Muscle of arm (tissue), 12 donors: ENCODE data around the gene CRYBG3. TPM values are rescaled to one million over a fixed set of nuclear protein-coding genes. Genes with fewer than 3 reads are reported as not detected.
"Not testable (repeated sequence)": the region's sequence is repeated elsewhere in the genome, so short reads cannot be mapped to it uniquely, and the experiment has no call there.

Experiments
- DNase-seq: peaks from one replicate; pipeline ENCODE4 v3.0.0-alpha.2; 2013
- polyA plus RNA-seq, 12 donors: library from polyadenylated mRNA; unstranded; fragments of 120-200 nt; gene quantifications; one replicate each; pipeline ENCODE4 v1.2.1, GENCODE V29; 2013; ENCODE audit not compliant: insufficient read length in 12 of 12

The CRYBG3 gene
- polyA plus RNA-seq, 12 donors, result 20.0 to 32.6 (median 26.3) TPM; not detected in 1

GRCh38 chr3:97895216-97895615, 73.4 kb downstream of the CRYBG3 start:
- DNase-seq, result no peak

- no peak for DNase-seq
These were observed 74.3 kb downstream of the CRYBG3 start for GRCh38 chr3:97896129-97896528.

GRCh38 chr3:97896547-97896946, 74.7 kb downstream of the CRYBG3 start:
- DNase-seq, result no peak

GRCh38 chr3:97899331-97899730, 77.5 kb downstream of the CRYBG3 start:
- DNase-seq, result no peak

- DNase-seq, result peak; percentile 30
These were observed 79.8 kb downstream of the CRYBG3 start for GRCh38 chr3:97901313-97902248.

GRCh38 chr3:97909830-97910229, 88.0 kb downstream of the CRYBG3 start:
- not testable (repeated sequence) for DNase-seq

DNA sequence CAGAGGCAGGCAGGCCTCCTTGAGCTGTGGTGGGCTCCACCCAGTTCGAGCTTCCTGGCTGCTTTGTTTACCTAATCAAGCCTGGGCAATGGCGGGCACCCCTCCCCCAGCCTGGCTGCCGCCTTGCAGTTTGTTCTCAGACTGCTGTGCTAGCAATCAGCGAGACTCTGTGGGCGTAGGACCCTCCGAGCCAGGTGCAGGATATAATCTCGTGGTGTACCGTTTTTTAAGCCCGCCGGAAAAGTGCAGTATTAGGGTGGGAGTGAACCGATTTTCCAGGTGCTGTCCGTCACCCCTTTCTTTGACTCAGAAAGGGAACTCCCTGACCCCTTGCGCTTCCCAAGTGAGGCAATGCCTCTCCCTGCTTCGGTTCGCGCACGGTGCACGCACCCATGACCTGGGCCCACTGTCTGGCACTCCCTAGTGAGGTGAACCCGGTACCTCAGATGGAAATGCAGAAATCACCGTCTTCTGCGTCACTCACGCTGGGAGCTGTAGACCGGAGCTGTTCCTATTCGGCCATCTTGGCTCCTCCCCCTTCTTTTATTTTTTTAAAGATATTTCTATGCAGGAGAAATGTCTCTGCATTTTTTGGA, 88.5 kb downstream of the CRYBG3 start:
- not testable (repeated sequence) for DNase-seq

DNA sequence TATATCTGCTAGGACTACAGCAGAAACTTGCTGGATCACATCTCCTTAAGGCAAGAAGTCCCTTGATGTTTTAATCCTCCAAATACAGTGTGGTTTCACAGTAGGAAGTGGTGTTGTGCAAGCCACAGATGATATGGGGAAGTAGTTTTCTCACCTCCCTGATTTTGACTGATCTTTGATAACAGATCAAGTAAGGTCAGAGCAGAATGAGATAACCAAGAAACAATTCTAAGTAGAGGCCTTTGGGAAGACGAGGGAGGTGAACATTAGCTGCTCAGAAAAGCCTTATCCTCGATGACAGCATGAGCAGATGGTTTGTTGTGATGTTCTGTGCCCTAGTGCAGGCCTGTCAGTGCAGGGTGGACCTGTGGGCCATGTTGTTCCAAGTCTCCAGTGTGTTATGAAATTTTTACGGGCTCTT, 89.1 kb downstream of the CRYBG3 start:
- DNase-seq, result no peak

- no peak for DNase-seq
These were observed 89.6 kb downstream of the CRYBG3 start for GRCh38 chr3:97911459-97911858.

GRCh38 chr3:97914388-97914787, 92.6 kb downstream of the CRYBG3 start:
- no peak for DNase-seq

DNA sequence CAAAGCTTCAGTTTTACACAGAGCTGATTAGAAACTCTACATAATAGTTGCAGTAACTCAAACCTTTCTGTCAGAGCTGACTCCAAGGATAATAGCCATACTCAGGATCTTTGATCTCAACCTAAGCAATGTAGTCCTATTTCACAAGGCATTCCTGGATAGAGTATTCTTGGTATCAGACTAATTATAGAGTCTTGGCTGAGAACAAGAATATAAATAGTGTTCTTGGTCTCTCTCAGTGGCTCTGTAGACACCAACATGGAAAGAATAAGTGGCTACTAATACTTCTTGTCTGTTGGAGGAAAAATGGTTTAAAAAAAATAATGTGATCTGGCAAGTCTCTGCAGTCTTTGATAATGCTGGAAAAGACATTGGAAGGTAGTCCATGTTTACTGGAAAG, 94.8 kb downstream of the CRYBG3 start:
- no peak for DNase-seq

DNA sequence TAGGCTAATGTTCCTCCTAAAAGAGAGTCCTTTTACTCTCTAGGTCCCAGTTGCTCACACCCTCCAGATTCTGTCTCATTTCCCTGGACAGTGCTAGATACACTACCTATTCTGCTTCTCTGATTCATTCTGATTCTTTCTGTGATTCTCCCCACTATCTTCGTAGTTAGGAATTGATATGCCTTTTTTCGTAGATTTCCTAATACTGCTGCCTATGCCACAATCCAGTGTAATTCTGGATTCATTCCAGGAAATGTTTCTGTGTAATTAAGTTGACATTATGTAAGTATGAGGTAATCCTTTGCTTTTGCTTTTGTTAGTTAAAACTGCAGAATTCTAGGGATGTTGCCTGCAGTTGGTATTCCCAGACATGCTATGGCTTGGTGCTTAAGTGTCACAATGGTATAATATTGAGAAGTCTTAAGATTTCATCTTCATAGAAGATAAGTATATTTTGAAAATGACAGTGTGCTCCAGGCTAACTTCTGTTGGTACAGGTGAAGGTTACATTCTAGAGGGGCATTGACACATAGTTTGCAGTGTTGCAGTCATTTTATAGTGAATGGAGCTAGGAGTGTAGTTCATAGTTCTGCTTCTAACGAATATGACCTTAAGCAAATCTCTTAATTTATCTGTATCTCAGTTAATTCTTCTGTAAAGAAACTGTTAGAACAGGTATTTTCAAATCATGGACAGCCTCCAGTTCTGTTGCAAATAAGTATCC, 96.2 kb downstream of the CRYBG3 start:
- DNase-seq, result no peak

GRCh38 chr3:97927704-97928103, 105.9 kb downstream of the CRYBG3 start:
- DNase-seq, result no peak

DNA sequence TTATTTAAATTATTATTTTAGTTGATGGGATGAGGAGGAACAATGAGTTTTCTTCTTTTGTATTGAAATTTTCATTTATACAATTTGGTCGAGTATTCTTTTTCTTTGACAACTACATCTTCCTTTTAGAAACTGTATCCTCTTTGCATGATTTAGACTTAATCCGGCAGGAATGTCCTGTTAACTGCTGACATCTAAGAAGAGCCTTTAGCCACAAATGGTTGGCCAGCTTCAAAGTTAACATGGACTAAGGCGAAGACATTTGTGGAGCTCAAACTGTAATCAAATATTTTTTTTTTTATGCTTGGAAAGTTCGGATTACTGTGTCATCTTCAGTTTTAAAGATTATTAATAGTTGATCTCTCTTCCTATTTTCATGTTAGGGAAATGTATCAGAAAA, 107.2 kb downstream of the CRYBG3 start:
- no peak for DNase-seq

GRCh38 chr3:97930018-97930417, 108.2 kb downstream of the CRYBG3 start:
- DNase-seq, result no peak

DNA sequence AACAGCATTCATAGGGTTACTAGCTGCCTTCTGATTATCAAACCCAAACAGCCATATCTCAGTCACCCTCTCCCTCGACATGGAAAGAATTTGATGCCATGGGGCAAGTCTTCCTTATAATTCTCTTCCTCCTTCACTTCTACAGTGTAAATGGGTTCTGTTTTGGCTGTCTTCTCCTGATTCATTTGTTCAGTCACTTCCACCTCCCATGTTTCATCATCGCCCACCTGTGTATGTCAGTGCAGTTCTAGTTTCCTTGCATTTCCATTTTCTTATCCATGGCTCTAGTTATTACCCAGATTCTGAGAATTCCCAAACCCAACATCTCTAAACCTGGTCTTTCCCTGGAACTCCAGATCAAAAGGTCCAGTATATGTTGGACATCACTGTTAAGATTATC, 109.4 kb downstream of the CRYBG3 start:
- DNase-seq, result no peak

DNA sequence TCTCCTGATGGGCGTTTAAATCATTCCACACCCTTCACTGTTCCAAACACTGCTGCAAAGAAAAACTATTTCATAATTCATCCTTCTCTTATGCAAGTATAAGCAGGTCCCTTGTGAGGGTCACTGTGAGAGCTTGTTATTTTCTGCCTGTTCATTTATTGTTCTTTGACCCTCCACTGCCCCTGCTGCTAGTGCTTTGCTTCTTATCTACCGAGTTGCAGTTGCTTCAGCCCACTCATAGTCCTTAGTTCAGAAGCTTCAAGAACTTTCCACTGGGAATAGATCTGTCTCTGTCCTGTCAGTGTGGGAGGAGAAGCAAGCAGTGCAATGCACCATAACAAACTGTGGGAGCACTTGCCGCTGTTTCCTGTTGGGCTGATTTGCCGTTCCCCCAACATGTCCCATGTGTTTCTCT, 110.6 kb downstream of the CRYBG3 start:
- DNase-seq, result no peak

DNA sequence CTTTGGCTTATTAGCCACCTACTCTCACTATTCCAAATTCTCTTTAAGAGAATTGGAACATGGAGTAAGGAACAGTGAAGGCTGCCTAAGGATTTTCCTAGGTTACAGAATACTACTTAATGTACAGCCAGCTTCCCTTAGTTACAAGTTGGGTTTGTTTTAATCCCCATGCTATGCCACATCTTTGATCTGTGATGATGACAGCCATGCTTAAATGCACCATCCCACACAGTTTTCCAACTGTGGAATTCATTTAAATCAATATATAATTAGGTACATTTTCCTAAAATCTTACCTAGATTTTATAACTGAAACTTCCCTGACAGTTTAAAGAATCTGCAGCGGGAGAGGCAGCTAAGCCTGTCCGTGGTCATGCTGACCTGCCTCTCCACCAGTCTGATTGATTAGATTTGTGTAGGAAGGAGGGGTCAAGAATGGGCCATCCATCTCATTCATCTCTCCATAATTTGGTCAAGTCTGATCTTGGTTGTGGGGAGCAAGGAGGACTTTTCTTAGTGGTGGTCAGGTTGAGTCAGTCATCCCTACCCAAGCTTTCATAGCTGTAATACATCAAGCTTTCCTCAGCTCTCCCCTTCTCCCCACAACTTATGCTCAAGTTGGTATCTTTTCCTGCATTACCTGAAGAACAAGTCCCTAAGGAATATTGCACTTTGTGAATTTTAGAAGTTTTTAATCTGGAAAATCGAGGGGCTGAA, 113.3 kb downstream of the CRYBG3 start:
- DNase-seq, result no peak

DNA sequence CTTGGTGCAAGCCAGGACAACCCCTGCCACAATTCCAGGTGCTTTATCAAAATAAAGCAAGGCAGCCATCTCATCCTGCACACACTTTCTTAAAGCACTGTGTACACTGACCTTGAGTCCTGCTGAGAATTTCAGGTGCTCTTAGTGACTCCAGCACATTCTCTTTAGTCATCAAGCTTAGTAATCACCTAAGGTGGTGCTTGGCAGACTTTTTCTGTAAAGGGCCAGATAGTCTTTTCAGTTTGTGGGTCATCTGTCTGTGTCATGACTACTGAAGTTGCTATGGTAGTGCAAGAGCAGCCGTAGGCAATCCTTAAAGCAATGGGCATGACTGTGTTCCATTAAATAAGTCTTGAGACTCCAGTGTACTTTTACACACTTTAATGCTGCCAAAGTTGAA, 114.0 kb downstream of the CRYBG3 start:
- no peak for DNase-seq

DNA sequence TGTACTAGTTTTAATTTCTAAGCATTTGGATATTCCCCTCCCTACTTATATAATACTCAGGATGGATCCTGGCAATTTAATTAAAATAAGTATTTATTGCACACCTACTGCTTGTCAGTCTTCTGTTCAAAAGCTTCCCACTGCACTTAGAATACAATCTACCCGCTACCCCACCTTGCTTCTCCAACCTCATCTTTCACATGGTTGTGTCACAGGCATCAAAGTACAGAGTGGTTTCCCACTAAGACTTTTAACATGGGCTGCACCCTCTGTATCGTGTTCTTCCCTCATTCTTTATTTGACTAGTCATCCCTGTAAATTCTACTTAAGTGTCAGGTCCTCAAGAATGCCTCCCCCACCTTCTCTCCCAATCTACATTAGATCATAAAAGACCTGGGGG, 115.4 kb downstream of the CRYBG3 start:
- no peak for DNase-seq

DNA sequence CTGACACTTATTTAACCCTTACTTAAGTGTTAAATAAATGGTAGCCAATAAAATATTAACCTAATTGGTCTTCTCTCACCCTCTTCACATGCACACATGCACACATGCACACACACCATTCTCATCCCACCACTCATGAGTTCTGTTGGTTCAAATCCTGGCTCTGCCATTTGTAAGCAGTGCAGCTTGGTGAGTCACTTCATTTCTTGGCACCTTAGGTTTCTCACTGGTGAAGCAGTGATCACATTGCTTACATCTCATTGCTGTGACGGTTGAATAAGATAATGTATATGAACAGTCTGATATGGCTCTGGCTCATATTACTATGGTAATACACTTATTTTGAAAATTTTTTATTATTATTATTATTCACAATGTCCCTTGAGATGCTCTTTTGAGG, 116.6 kb downstream of the CRYBG3 start:
- no peak for DNase-seq

GRCh38 chr3:97939401-97939800, 117.6 kb downstream of the CRYBG3 start:
- DNase-seq, result no peak
